MV-4-11 (cell line): ENCODE measurements around the gene STK25.

Source experiments
- DNase-seq: peaks from one replicate; lab custom pipeline; 2025; lab: John Stamatoyannopoulos, UW

Gene STK25

DNA sequence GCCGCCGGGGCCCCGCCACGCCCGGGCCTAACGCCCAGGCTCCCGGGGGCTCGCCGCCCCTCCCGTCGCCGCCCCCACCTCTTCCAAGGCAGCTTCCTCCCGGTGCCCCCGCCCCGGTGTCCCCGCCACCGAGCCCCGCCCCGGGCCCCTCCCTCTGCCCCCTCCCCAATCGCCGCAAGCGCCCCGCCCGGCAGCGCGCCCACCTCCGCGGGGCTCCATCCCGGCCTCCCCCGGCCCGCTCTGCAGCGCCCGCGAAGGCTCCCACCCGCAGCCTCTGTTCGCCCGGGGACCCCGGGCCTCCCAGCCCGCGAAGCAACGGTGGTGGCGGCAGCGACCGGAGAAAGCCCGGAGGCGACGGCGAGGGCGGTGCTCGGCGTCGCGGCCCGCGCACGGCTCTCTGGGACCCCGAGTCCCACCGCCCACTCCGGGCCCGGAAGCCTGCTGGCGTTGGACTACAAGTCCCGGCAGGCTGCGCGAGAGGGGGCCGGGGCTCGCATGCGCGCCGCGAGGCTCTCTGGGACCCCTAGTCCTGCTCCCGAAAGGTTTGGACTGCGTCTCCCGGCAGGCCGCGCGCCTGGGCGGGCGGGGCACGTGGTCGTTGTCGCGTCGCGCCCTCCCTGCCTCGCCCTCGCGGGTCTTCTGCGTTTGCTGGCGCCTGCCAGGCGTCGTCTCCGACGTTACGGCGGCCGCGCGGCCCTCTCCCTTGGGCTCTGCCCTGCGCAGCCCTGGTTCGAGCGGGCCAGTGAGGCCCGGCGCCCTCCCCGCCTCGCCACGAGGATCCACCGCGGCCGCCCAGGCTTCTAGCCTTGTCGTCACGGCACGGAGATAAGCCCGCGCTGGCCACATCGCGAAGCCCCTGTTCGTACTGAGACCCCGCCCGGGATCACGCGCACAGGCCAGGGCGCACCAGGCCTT, at the start of gene STK25:
TSS of gene STK25 (minus strand) at position 345 of the 915 bp plus-strand sequence. CDS start 549 bp downstream, outside the sequence.
- DNase-seq, result peak; percentile 95

DNA sequence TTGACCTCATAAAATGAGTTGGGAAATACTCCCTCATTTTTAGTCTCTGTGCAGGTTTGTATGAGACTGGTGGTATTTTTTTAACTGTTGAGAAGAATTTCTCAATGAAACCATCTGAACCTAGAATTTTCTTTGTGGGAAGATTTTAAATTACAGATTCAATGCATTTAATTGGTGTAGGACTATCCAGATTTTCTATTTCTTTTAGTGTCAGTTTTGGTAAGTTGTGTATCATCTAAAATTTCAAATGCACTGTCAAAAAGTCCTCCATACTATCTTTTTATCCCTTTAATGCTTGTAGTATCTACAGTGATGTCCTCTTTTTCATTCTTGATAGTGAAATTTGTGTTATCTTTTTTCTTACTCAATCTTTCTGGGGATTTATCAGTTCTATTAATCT, 48.4 kb upstream of the STK25 start:
- DNase-seq, result no peak

DNA sequence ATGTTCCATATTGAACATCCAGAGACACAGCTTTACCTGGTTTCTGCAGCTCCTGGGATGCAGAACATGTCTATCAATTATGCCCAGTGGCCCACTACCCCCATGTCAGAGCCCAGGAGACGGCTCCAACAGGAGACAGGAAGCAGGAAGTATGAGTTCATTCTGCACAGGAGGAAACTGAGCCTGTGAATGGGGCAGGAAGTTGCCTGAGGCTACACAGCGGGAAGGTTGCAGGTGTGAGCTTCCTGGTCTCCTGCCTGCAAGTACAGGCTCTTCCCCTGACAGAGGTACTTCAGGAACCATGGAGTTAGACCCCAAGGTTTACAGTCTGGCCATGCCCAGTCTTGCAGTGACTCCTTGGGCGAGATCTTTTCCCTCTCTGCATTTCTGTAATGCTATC, 47.3 kb upstream of the STK25 start:
- no peak for DNase-seq

- DNase-seq, result no peak
Observed at GRCh38 chr2:241554610-241555322, 46.4 kb upstream of the STK25 start.

DNA sequence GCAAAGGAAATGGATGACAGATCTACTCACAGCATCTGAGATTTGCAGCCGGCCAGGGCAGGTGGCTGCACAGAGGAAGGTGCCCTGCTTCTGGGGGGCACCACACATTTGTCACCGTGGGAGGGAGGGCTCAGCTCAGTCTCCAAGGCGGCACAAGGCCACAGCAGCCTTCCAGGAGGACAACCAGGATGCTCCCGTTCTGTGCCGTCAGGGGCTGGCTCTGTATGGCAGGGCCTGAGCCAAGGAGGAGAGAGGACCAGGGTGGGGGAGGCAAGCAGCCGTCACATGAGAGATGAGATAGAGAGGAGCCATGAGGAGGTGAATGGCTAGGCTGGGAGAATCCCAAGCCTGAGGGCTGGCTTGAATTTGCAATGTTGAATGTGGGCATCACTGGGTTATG, 45.6 kb upstream of the STK25 start:
- DNase-seq, result no peak

DNA sequence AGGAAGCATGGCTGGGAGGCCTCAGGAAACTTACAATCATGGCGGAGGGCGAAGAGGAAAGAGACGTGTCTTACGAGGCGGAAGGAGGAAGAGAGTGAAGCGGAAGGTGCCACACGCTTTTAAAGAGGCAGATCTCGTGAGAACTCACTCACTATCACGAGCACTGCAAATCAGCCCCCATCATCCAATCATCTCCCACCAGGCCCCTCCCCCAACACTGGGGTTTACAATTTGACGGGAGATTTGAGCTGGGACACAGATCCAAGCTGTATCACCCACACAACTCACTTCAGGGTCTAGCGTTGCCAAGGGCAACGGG, 45.1 kb upstream of the STK25 start:
- no peak for DNase-seq

DNA sequence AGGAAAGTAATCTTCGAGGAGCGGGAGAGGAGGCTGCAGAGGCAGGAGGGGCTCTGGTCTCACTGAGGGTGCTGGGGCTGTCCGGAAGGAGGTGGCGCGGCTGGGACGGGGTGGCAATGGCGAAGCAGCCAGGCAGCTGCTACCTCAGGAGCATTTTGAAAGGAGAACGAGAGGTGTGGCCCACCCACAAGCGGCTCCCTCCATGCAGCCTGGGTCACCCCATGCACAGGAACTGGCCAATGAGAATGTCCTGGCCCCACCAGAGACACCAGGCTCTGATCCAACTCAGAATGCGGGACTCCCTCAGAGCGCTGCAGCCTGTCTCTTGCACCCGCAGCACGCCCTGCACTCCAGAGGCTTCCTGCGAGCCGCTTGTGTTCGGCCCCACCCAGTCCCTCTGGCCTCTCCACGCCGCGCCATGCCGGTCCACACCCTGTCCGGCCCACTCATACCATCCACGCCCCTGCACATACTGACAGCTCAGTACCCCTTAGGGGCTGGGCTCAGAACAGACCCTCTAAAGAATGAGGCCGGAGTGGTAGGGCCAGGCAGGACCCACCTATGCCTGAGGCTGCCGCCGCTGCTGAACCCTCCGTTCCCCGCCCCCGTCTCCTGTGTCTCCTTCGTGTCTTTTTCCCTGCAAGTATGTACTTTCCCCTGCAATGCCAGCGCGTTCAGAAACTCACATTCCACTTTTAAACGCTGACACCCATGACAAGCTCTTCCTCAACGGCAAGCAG, 43.8 kb upstream of the STK25 start:
- DNase-seq, result no peak

DNA sequence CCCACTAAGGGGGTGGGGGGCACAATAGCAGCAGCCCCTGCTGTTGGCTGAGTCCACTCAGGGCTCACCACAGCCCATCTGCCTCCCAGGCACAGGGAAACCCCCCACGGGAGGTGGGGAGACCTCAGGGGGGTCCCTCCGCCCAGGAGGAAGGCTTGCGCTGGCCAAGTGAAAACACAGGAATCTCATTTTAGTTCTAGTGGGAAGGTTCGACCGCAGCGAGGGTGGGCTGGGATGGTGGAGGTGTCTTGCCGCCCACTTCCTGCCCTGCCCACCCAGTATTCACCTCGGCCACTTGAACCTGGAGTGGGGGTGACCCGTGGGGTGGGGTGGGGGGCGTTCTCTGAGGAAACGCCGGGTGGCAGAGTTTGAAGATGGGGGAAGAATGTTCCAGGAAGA, 43.2 kb upstream of the STK25 start:
- DNase-seq, result no peak

- DNase-seq, result no peak
Observed at GRCh38 chr2:241550616-241551580, 42.5 kb upstream of the STK25 start.

DNA sequence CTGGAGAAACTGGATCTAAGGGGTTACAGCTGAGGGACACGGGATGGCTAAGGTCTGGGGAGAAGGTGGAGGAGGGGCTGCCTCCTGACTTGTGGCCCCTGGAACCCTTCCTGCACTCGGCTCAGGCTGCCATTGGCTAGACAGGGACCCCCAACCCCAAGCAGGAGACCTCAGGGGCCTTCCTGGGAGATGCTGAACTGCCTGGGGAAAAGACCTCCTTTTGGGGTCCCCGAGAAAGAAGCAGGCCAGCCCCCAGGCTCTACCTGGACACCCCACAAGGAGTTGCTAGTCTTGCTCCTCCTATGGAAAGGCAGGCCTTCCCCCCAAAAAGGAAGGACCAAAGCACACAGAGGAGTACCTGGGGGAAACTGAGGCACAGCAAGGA, 40.1 kb upstream of the STK25 start:
- no peak for DNase-seq

DNA sequence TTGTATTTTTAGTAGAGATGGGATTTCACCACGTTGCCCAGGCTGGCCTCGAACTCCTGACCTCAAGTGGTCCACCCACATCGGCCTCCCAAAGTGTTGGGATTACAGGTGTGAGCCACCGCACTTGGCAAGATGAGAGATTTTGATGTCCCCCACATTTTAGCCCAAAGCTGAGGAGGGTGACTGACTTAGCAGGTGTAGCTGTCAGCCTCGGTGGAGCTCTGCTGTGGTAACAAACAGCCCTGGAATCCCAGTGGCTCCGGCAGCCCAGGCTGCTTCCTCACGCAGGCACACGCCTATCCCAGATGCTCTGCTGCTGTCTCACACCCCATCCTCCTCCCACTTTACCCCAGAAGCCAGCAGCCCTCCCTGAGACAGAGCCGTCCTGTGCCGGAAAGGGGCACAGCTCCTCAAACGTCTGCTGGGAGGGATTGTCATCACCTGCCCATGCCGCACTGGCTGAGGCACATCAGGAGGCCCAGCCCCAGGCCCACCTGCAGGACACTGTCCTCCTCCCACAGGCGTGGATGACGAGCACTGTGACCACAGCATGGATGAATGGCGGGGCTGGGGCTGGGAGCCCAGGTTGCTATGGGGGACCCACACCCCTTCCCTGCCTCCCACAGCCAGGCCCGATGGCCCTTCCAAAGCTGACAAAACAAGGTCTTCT, 39.5 kb upstream of the STK25 start:
- no peak for DNase-seq

DNA sequence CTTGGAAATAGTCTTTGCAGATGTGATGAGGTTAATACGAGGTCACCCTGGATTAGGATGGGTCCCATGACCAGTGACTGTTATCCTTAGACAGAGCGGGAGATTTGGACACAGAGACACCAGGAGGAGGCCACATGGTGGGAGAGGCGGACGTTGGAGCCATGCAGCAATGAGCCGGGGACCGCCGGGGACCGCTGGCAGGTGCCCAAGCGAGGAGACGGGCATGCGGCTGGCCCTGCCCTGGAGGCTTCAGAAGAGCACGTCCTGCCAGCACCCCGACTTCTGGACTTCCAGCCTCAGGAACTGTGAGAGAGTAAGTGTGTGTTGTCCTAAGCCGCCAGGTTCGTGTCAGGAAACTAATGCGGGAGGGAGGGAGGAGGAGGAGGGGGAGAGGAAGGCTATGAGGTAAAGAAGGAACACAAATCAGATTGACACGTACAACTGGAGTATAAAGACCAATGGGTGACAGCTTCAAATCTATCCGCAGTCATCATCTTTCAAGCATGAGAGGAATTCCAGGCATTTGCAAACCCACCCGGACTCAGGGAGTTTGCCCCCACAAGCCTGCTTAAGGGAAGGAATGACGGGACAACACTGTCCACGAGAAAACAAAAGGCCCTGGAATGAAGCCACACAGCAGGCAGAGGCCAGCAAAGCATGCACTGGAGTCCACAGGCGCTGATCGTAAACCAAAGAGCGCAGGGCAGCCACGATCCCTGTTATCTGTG, 38.6 kb upstream of the STK25 start:
- peak; percentile 36 for DNase-seq

GRCh38 chr2:241545523-241546473, 37.4 kb upstream of the STK25 start:
- DNase-seq, result no peak

DNA sequence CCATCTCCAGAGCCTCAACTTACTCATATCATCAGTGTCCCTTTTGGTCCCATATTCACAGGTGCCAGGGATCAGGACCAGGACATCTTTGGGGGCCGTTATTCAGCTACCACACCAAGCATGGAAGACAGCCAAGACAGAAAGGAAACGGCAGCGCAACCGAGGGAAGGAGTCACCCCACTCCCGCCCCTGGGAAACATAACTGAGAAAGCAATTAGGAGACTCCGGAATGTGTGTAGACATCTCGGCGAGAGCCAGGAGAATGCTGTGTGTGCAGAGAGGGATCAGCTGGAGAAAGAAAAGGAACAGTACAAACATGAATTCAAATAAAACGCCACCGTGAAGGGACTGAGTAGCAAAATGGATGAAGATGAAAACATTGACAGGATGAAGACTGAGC, 36.7 kb upstream of the STK25 start:
- DNase-seq, result no peak

DNA sequence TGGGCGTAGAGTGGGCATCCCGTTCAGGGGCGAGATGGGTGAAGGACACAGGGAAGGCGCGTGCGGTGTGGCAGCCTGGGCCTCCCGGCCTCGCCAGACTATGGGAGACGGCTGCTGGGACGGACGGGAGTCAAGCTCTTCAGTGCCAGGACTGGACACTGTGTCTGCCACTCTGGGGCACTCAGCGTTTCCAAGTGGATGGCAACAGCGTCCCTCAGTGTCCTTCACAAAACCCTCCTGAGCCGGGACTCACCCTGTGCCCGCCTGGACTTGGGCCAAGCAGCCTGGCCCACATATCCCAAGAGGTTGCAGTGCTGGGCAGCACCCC, 33.9 kb upstream of the STK25 start:
- DNase-seq, result no peak

DNA sequence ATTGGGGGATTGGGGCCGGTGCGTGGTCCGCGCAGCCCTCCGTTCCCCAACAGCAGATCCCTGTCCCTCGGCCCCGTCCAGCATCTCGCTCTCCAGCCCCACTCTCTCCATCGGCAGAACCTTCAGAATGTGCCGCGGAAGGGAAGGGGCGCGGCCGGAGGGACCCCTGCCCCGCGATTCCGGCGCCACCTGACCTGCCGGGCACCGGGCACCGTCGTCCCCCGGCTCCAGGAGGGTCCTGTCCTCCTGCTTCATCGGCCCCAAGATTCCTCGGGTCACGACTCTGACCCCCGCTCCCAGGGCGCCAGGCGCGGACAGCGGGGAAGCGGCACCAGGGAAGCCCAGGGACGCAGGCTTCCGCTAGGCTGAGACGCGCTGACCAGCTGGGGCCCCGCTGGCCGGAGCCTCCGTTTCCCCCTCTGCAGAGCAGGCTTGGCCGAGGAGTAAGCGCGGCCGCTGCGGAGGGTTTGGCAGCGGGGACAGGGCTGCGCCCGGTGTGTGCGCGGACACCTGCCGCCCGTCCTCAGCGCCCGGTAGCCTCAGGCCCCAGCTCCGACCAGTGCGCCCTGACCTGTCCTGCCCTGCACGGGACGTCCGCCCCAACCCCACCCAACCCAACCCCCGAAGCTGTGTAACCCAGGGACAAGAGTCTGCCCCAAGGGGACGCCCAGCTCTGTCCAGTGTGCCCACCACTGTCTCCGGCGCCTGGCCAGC, 33.3 kb upstream of the STK25 start:
- DNase-seq, result no peak

- DNase-seq, result peak; percentile 13
Observed at GRCh38 chr2:241540771-241541561, 32.6 kb upstream of the STK25 start.

DNA sequence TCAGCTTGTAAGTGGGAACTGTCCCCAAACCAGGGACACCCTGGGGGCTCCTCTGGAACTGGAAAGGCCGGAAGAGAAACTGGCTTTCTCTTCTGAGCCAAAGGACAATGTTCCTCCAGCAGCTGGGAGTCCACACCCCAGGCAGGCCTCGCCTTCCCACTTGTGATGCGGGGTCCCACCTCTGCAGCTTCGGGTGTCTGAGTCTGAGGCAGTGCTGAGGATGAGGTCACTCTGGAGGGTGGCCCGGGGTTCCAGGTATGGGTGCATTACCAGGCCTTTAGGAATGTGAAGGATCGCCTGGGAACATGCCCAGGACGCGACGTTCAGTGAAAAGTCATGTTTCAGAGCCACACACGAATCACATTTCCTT, 32.0 kb upstream of the STK25 start:
- no peak for DNase-seq
